PC-9 (cell line): ENCODE measurements around the gene AGBL5. TPM values are rescaled to one million over a fixed set of nuclear protein-coding genes. Genes with fewer than 3 reads are reported as not detected.
"Not testable (repeated sequence)": the region's sequence is repeated elsewhere in the genome, so short reads cannot be mapped to it uniquely, and the experiment has no call there.

Experiments used
- BruUV-seq: library from RNA; stranded (reverse); fragments of 400-500 nt; replicated peaks from 2 replicates; lab custom pipeline; 2021; lab: Mats Ljungman, UMichigan
- CTCF ChIA-PET: fragments of 300-600 bp; sonication (Branson Sonifier 250); formaldehyde crosslinking; loops from one replicate; lab custom pipeline; 2022; ENCODE audit warnings: antibody characterized with exemption; lab: Charles Lee
- POLR2A ChIA-PET: fragments of 300-600 bp; sonication (Branson Sonifier 250); formaldehyde crosslinking; loops from one replicate; lab custom pipeline; 2022; ENCODE audit warnings: antibody characterized with exemption; ENCODE audit not compliant: unreplicated experiment; lab: Charles Lee
- DNase-seq, 2 experiments: peaks; one replicate each; pipeline versions ENCODE4 v3.0.0 to v3.0.0-alpha.2; 2015 to 2022; ENCODE audit warnings: mixed read lengths in 1 of 2
- H2AFZ ChIP-seq: fragments of 200-600 bp; sonication (generic); 2 replicates; pipeline ENCODE4 v1.8.1; 2017; ENCODE audit warnings: antibody characterized with exemption
- H3F3A ChIP-seq: fragments of 200-600 bp; sonication (generic); 2 replicates; pipeline ENCODE4 v1.8.1; 2017; ENCODE audit warnings: antibody characterized with exemption, mild to moderate bottlenecking, low read depth; ENCODE audit not compliant: insufficient read depth
- H3K27ac ChIP-seq: fragments of 200-600 bp; sonication (generic); 2 replicates; pipeline ENCODE4 v1.6.1; 2016; ENCODE audit warnings: mixed run types
- H3K27me3 ChIP-seq: fragments of 200-600 bp; sonication (generic); 2 replicates; pipeline ENCODE4 v1.6.1; 2016; ENCODE audit warnings: low read depth, mixed run types; ENCODE audit not compliant: insufficient read depth
- H3K36me3 ChIP-seq: fragments of 200-600 bp; sonication (generic); 2 replicates; pipeline ENCODE4 v1.6.1; 2016; ENCODE audit warnings: low read depth, mixed run types
- H3K4me1 ChIP-seq: fragments of 200-600 bp; sonication (generic); replicated peaks from 2 replicates; pipeline ENCODE4 v1.6.1; 2016; ENCODE audit warnings: mixed run types; ENCODE audit not compliant: insufficient read depth
- H3K4me2 ChIP-seq: fragments of 200-600 bp; sonication (generic); 2 replicates; pipeline ENCODE4 v1.6.1; 2017; ENCODE audit warnings: mixed run types
- H3K4me3 ChIP-seq: fragments of 200-600 bp; sonication (generic); 2 replicates; pipeline ENCODE4 v1.6.1; 2016; ENCODE audit warnings: mixed run types
- H3K79me2 ChIP-seq: fragments of 200-600 bp; sonication (generic); 2 replicates; pipeline ENCODE4 v1.6.1; 2017; ENCODE audit warnings: low read depth, mixed run types
- H3K9me2 ChIP-seq: fragments of 200-600 bp; sonication (generic); 2 replicates; pipeline ENCODE4 v1.8.1; 2017; ENCODE audit warnings: mild to moderate bottlenecking; ENCODE audit not compliant: insufficient read depth
- H3K9me3 ChIP-seq: fragments of 200-600 bp; sonication (generic); 2 replicates; pipeline ENCODE4 v1.8.1; 2016; ENCODE audit warnings: low read depth; ENCODE audit not compliant: insufficient read depth
- H4K20me1 ChIP-seq: fragments of 200-600 bp; sonication (generic); 2 replicates; pipeline ENCODE4 v1.8.1; 2017; ENCODE audit not compliant: insufficient read depth
- CTCF ChIP-seq: fragments of 200-600 bp; sonication (generic); conservative IDR thresholded peaks from 2 replicates; pipeline ENCODE4 v1.6.1; 2017; ENCODE audit warnings: mixed run types, antibody characterized with exemption, mild to moderate bottlenecking, moderate library complexity
- EZH2 ChIP-seq: fragments of 200-600 bp; sonication (generic); IDR thresholded peaks from 2 replicates; pipeline ENCODE4 v1.8.0; 2017; ENCODE audit warnings: antibody characterized with exemption, low read depth
- intact Hi-C: fragments of 100-400 bp; cut with micrococcal nuclease; formaldehyde crosslinking; loops from one replicate; pipeline ENCODE4 v1.10.0; 2022; ENCODE audit not compliant: unreplicated experiment
- total RNA-seq: library from RNA; stranded (reverse); gene quantifications from 2 replicates; pipeline ENCODE4 v1.2.3, GENCODE V29; 2021

AGBL5 gene
- total RNA-seq, 1 experiment from 2014 or later: 63.2 TPM

GRCh38 chr2:27109083-27109482 is 57.6 kb downstream of the AGBL5 start:
- Histone ChIP-seq H3K27ac (no peak overlapping the region), H4K20me1 (no peaks in the 10 kb centered on the region), H2AFZ (no peak overlapping the region), H3K79me2 (no peaks in the 10 kb centered on the region), H3K9me2 (no peaks in the 10 kb centered on the region), H3K4me2 (no peak overlapping the region), H3K4me3 (no peak overlapping the region), H3K27me3 (no peaks in the 10 kb centered on the region), H3F3A (no peaks in the 10 kb centered on the region), H3K9me3 (no peaks in the 10 kb centered on the region), H3K4me1 (no peaks in the 10 kb centered on the region), H3K36me3 (no peaks in the 10 kb centered on the region)
- CTCF ChIA-PET: no interaction called here
- POLR2A ChIA-PET: no interaction called here
- BruUV-seq: no TSS peak
- DNase-seq: no peak
- TF ChIP-seq EZH2 (no peak), CTCF (no peak)
- intact Hi-C loops: no loop called here

- H3K4me2 ChIP-seq, H3K79me2 ChIP-seq, CTCF ChIA-PET, H3K9me3 ChIP-seq, H3K4me1 ChIP-seq, H3K9me2 ChIP-seq, H3K4me3 ChIP-seq, H3K36me3 ChIP-seq, H3F3A ChIP-seq, H4K20me1 ChIP-seq, H3K27me3 ChIP-seq, BruUV-seq, DNase-seq, H2AFZ ChIP-seq, intact Hi-C loops, H3K27ac ChIP-seq: not testable (repeated sequence)
- POLR2A ChIA-PET: interaction anchor here (0.7 kb wide), 1 partner anchor 14 kb away, joined by 3 read pairs; no protein-coding TSS in a partner anchor
Observed at GRCh38 chr2:27110603-27111352, 59.3 kb downstream of the AGBL5 start.

- not testable (repeated sequence) for H3K4me1 ChIP-seq
Observed at GRCh38 chr2:27111392-27112078, 60.1 kb downstream of the AGBL5 start.

GRCh38 chr2:27115519-27115918 is 64.1 kb downstream of the AGBL5 start:
- peaks cover 16% of the 10 kb centered on the region for H3K27me3 ChIP-seq
- H3K9me2 ChIP-seq: no peaks in the 10 kb centered on the region
- no peaks in the 10 kb centered on the region for H3F3A ChIP-seq
- no peak overlapping the region for H3K4me2 ChIP-seq
- H3K4me3 ChIP-seq: no peak overlapping the region
- no peaks in the 10 kb centered on the region for H3K36me3 ChIP-seq
- no peaks in the 10 kb centered on the region for H4K20me1 ChIP-seq
- BruUV-seq: no TSS peak
- no peak overlapping the region for H2AFZ ChIP-seq
- H3K4me1 ChIP-seq: no peaks in the 10 kb centered on the region
- no peaks in the 10 kb centered on the region for H3K79me2 ChIP-seq
- intact Hi-C loops: no loop called here
- H3K27ac ChIP-seq: no peak overlapping the region
- no peaks in the 10 kb centered on the region for H3K9me3 ChIP-seq
- DNase-seq: no peak
- no peak for TF ChIP-seq CTCF
- TF ChIP-seq EZH2: no peak
- ChIA-PET CTCF (no interaction called here), POLR2A (interaction anchor here (0.6 kb wide), 1 partner anchor 147 kb away, joined by 3 read pairs; no protein-coding TSS in a partner anchor)

More at GRCh38 chr2:27111392-27112078, 60.1 kb downstream of the AGBL5 start:
- H4K20me1 ChIP-seq, H3K27ac ChIP-seq, H3K4me2 ChIP-seq, H3K36me3 ChIP-seq, H3K27me3 ChIP-seq, H3K9me2 ChIP-seq, CTCF ChIA-PET, H3K9me3 ChIP-seq, H3K4me3 ChIP-seq, intact Hi-C loops, H3K79me2 ChIP-seq, H2AFZ ChIP-seq, BruUV-seq, DNase-seq, H3F3A ChIP-seq: not testable (repeated sequence)
- POLR2A ChIA-PET: interaction anchor here (0.6 to 0.7 kb wide), 2 partner anchors 15 to 51 kb away, joined by 3 to 4 read pairs; no protein-coding TSS in a partner anchor
